ENCODE measurements around the gene JUP.

The JUP gene

DNA sequence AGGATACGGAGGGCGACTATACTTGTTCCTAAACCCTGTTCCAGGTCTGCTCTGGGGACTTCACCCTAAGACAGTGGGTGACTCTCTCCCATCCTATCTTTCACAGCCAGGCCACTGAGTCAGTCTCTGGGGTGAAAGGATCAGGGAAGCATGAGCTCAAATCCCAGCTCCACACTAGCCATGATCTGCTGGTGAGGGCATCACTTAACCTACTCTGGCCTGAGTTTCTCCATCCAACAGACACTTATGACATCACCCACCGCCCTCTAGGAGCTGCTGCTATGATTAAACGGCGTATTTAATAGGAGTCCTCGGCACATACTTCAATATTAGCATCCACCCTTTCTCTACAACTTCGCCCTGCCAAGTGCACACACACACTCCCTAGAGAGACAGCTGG, 64.3 kb downstream of the JUP start:
- Histone ChIP-seq H3K4me3 (ENCODE audit: low read length) (no peak overlapping the region), H3K4me2 (ENCODE audit: low read depth, low read length) (no peak overlapping the region), H3K9ac (ENCODE audit: low read length) (no peak overlapping the region), H3K9me3 (replicated peaks; ENCODE audit: insufficient read depth, low read length) (no peaks in the 10 kb centered on the region), H3K36me3 (replicated peaks; ENCODE audit: insufficient read depth, low read length) (no peaks in the 10 kb centered on the region), H3K9me2 (replicated peaks; ENCODE audit: insufficient read depth, low read length) (no peaks in the 10 kb centered on the region), H3K79me2 (ENCODE audit: low read length) (no peaks in the 10 kb centered on the region), H4K20me1 (ENCODE audit: insufficient read depth, low read length) (no peaks in the 10 kb centered on the region), H3F3A (ENCODE audit: insufficient read depth, low read length) (no peaks in the 10 kb centered on the region), H3K4me1 (ENCODE audit: low read length) (no peaks in the 10 kb centered on the region), H2AFZ (ENCODE audit: low read length) (no peak overlapping the region), H3K27me3 (replicated peaks; ENCODE audit: insufficient read depth, low read length) (no peaks in the 10 kb centered on the region), H3K27ac (ENCODE audit: low read length) (no peak overlapping the region)
- no peak for DNase-seq
- no peak for TF ChIP-seq EZH2phosphoT487 (IDR thresholded peaks at IDR 0.05; ENCODE audit: low read length)
- TF ChIP-seq CTCF (IDR thresholded peaks at IDR 0.05; ENCODE audit: low read length) = no peak
- TF ChIP-seq EZH2 (optimal IDR thresholded peaks at IDR 0.05; ENCODE audit: low read depth, low read length) = no peak

- Histone ChIP-seq H3K9ac (ENCODE audit: low read length) (no peak overlapping the region), H3K4me1 (ENCODE audit: low read length) (no peaks in the 10 kb centered on the region), H3F3A (ENCODE audit: insufficient read depth, low read length) (no peaks in the 10 kb centered on the region), H3K9me2 (replicated peaks; ENCODE audit: insufficient read depth, low read length) (no peaks in the 10 kb centered on the region), H3K27me3 (replicated peaks; ENCODE audit: insufficient read depth, low read length) (no peaks in the 10 kb centered on the region), H3K4me3 (ENCODE audit: low read length) (no peak overlapping the region), H3K79me2 (ENCODE audit: low read length) (no peaks in the 10 kb centered on the region), H3K4me2 (ENCODE audit: low read depth, low read length) (no peak overlapping the region), H3K9me3 (replicated peaks; ENCODE audit: insufficient read depth, low read length) (no peaks in the 10 kb centered on the region), H4K20me1 (ENCODE audit: insufficient read depth, low read length) (no peaks in the 10 kb centered on the region), H2AFZ (ENCODE audit: low read length) (no peak overlapping the region), H3K27ac (ENCODE audit: low read length) (no peak overlapping the region), H3K36me3 (replicated peaks; ENCODE audit: insufficient read depth, low read length) (no peaks in the 10 kb centered on the region)
- TF ChIP-seq EZH2phosphoT487 (IDR thresholded peaks at IDR 0.05; ENCODE audit: low read length) (no peak), EZH2 (optimal IDR thresholded peaks at IDR 0.05; ENCODE audit: low read depth, low read length) (no peak), CTCF (IDR thresholded peaks at IDR 0.05; ENCODE audit: low read length) (no peak)
- DNase-seq = no peak
These were observed 68.2 kb downstream of the JUP start for GRCh38 chr17:41718287-41718645.

DNA sequence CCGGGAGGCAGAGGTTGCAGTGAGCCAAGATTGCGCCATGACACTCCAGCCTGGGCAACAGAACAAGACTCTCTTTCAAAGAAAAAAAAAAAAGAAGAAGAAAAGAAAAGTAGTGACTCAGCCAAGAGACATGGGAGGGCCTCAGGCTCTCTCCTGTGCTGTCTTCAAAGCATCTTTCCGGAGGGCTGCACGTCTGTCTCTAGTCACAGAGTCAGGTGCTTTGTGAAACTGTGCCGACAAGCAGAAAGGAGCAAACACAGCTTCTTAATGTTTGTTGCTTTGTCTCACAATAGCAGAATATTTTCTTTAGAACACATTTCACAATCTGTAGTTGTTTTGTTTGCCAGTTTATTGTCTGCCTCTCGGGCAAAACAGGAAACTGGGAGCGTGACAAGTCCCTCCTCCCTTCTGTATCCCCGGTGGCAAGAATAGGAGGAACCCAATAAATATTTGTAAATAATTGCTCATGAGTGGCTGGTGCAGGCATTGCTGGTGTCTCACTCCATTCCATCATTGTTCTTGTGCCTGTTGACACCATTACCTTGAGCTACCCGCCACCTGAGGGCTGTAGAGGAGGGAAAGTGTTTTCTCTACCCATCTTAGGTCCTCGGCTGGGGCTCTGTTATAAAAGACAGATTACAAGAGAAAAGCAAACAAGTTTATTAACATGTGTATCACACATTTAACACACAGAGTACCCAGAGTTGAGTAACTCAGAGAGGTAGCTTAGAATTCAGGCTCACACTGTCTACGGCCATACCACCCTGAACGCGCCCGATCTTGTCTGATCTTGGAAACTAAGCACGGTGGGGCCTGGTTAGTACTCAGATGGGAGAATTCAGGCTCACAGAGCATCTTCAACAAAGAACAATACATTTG, 68.9 kb downstream of the JUP start:
- no peaks in the 10 kb centered on the region for H3K9me3 ChIP-seq (replicated peaks; ENCODE audit: insufficient read depth, low read length)
- no peaks in the 10 kb centered on the region for H3F3A ChIP-seq (ENCODE audit: insufficient read depth, low read length)
- no peak overlapping the region for H3K4me3 ChIP-seq (ENCODE audit: low read length)
- no peaks in the 10 kb centered on the region for H3K79me2 ChIP-seq (ENCODE audit: low read length)
- no peaks in the 10 kb centered on the region for H3K9me2 ChIP-seq (replicated peaks; ENCODE audit: insufficient read depth, low read length)
- H2AFZ ChIP-seq (ENCODE audit: low read length) = no peak overlapping the region
- no peak overlapping the region for H3K9ac ChIP-seq (ENCODE audit: low read length)
- TF ChIP-seq CTCF (IDR thresholded peaks at IDR 0.05; ENCODE audit: low read length) = no peak
- TF ChIP-seq EZH2 (optimal IDR thresholded peaks at IDR 0.05; ENCODE audit: low read depth, low read length) = no peak
- TF ChIP-seq EZH2phosphoT487 (IDR thresholded peaks at IDR 0.05; ENCODE audit: low read length) = no peak
- H3K4me2 ChIP-seq (ENCODE audit: low read depth, low read length) = no peak overlapping the region
- H3K4me1 ChIP-seq (ENCODE audit: low read length) = no peaks in the 10 kb centered on the region
- no peaks in the 10 kb centered on the region for H3K36me3 ChIP-seq (replicated peaks; ENCODE audit: insufficient read depth, low read length)
- no peak overlapping the region for H3K27ac ChIP-seq (ENCODE audit: low read length)
- H4K20me1 ChIP-seq (ENCODE audit: insufficient read depth, low read length) = no peaks in the 10 kb centered on the region
- DNase-seq = no peak
- H3K27me3 ChIP-seq (replicated peaks; ENCODE audit: insufficient read depth, low read length) = no peaks in the 10 kb centered on the region
